HepG2 (cell line): Measurements from ENCODE around the gene ARVCF. TPM values are rescaled to one million over a fixed set of nuclear protein-coding genes. Genes with fewer than 3 reads are reported as not detected.

Experiments
- ATAD3A ChIP-seq: sonication (generic); formaldehyde crosslinking; IDR thresholded peaks from 2 replicates; pipeline ENCODE4 v1.4.0; 2020; ENCODE audit warnings: missing genetic modification reagents
- BORCS8-MEF2B ChIP-seq: sonication (generic); formaldehyde crosslinking; IDR thresholded peaks from 2 replicates; pipeline ENCODE4 v1.8.0; 2022; ENCODE audit warnings: mild to moderate bottlenecking, missing genetic modification reagents
- CEBPB ChIP-seq: IDR thresholded peaks from 2 replicates; pipeline ENCODE4 v1.6.1; 2011; ENCODE audit warnings: low read depth, low read length, improper control_type of control experiment, borderline replicate concordance
- ELF4 ChIP-seq: sonication (generic); formaldehyde crosslinking; IDR thresholded peaks from 2 replicates; pipeline ENCODE4 v1.5.0; 2020; ENCODE audit warnings: missing genetic modification reagents, mild to moderate bottlenecking, moderate library complexity, borderline replicate concordance
- FOXO1 ChIP-seq: sonication (generic); formaldehyde crosslinking; IDR thresholded peaks from 2 replicates; pipeline ENCODE4 v1.4.0; 2020; ENCODE audit warnings: missing genetic modification reagents
- HOMEZ ChIP-seq: IDR thresholded peaks from 2 replicates; pipeline ENCODE4 v1.6.1; 2016; ENCODE audit warnings: low read depth
- ISX ChIP-seq: sonication (generic); formaldehyde crosslinking; conservative IDR thresholded peaks from 2 replicates; pipeline ENCODE4 v1.5.0; 2020; ENCODE audit warnings: missing genetic modification reagents
- KLF16 ChIP-seq, 2 experiments: sonication (generic) in 1 of 2; formaldehyde crosslinking in 1 of 2; IDR thresholded peaks; 2 replicates each; pipeline versions ENCODE4 v1.6.1 to v1.8.0; 2016 to 2023; ENCODE audit warnings: missing genetic modification reagents in 2 of 2, missing compliant biosample characterization in 1 of 2
- MBD4 ChIP-seq: IDR thresholded peaks from 2 replicates; pipeline ENCODE4 v1.6.1; 2012; ENCODE audit warnings: low read length, inconsistent platforms, borderline replicate concordance
- NFIB ChIP-seq: sonication (generic); formaldehyde crosslinking; IDR thresholded peaks from 2 replicates; pipeline ENCODE4 v1.9.0; 2021; ENCODE audit warnings: missing genetic modification reagents, mild to moderate bottlenecking, borderline replicate concordance
- PHF21A ChIP-seq: sonication (generic); formaldehyde crosslinking; IDR thresholded peaks from 2 replicates; pipeline ENCODE4 v1.5.0; 2020; ENCODE audit warnings: mild to moderate bottlenecking, missing genetic modification reagents
- PRMT3 ChIP-seq: sonication (generic); formaldehyde crosslinking; IDR thresholded peaks from 2 replicates; pipeline ENCODE4 v1.8.1; 2022; ENCODE audit warnings: low read depth, mild to moderate bottlenecking, moderate library complexity, missing genetic modification reagents, borderline replicate concordance
- RERE ChIP-seq: IDR thresholded peaks from 2 replicates; pipeline ENCODE4 v1.6.1; 2016; ENCODE audit warnings: low read depth, missing genetic modification reagents, missing compliant biosample characterization
- TARDBP ChIP-seq: sonication (generic); formaldehyde crosslinking; IDR thresholded peaks from 2 replicates; pipeline ENCODE4 v1.8.0; 2022; ENCODE audit warnings: mild to moderate bottlenecking, missing genetic modification reagents
- TFDP1 ChIP-seq: IDR thresholded peaks from 2 replicates; pipeline ENCODE4 v1.6.1; 2016; ENCODE audit warnings: missing compliant biosample characterization, missing genetic modification reagents, borderline replicate concordance
- ZMYM4 ChIP-seq: sonication (generic); formaldehyde crosslinking; IDR thresholded peaks from 2 replicates; pipeline ENCODE4 v1.8.1; 2023; ENCODE audit warnings: mild to moderate bottlenecking, missing genetic modification reagents
- ZNF574 ChIP-seq: sonication (generic); formaldehyde crosslinking; IDR thresholded peaks from 2 replicates; pipeline ENCODE4 v1.4.0; 2020; ENCODE audit warnings: missing genetic modification reagents
- ZNF75D ChIP-seq: sonication (generic); formaldehyde crosslinking; IDR thresholded peaks from 2 replicates; pipeline ENCODE4 v1.8.1; 2023; ENCODE audit warnings: missing genetic modification reagents, mild to moderate bottlenecking, borderline replicate concordance
- polyA plus RNA-seq, 8 experiments: library from polyadenylated mRNA; depleted of rRNA in 3 of 8; stranded (reverse) in 7 of 8; unstranded in 1 of 8; fragments of >200 nt; fragmentation: Illumina TruSeq in 4 of 8; extraction: Trizol in 4 of 8; gene quantifications; 2 replicates each; pipeline versions ENCODE4 v1.2.1 to v1.2.3, GENCODE V29; 2011 to 2016; ENCODE audit warnings: low read depth in 4 of 8, missing spikeins in 1 of 8, mixed read lengths in 1 of 8; ENCODE audit not compliant: insufficient read depth in 1 of 8
- total RNA-seq, 5 experiments: library from RNA; depleted of rRNA; stranded (reverse); fragments of >200 nt; fragmentation: Illumina TruSeq; extraction: Trizol; gene quantifications; 2 replicates each; pipeline ENCODE4 v1.2.3, GENCODE V29; 2016; ENCODE audit warnings: low read depth in 1 of 5

Gene ARVCF
- total and polyA plus RNA-seq, 2 of the 13 experiments (the other 11 are each of a cell fraction or from before 2014, with no cell fraction given), result 16.4 to 17.7 TPM

GRCh38 chr22:19942157-19943081, 74.2 kb downstream of the ARVCF start (continued):
- TF ChIP-seq RERE, result no peak
- TF ChIP-seq TFDP1 (CRISPR knock-in tag), result no peak
- no peak; a peak in 1 of 4 replicates for TF ChIP-seq KLF16 (CRISPR knock-in tag; IDR thresholded peaks at IDR 0.05)
- no peak for TF ChIP-seq CEBPB
- no peak for TF ChIP-seq ATAD3A
- no peak for TF ChIP-seq ZNF75D (CRISPR knock-in tag)
- TF ChIP-seq BORCS8-MEF2B, result no peak
- TF ChIP-seq TARDBP (CRISPR knock-in tag), result no peak
- TF ChIP-seq ZMYM4, result peak; percentile 33; the same call in 1 of the 2 replicates
- no peak for TF ChIP-seq FOXO1
- TF ChIP-seq HOMEZ (CRISPR knock-in tag), result no peak
- no peak for TF ChIP-seq PRMT3
- TF ChIP-seq PHF21A (CRISPR knock-in tag), result 0 out of 2 replicates have a peak, but pooled peaks have one; percentile 40
- no peak for TF ChIP-seq ELF4 (CRISPR knock-in tag)
- no peak for TF ChIP-seq ZNF574 (CRISPR knock-in tag)
- TF ChIP-seq ISX, result no peak
- no peak for TF ChIP-seq NFIB
- TF ChIP-seq MBD4, result no peak
